NB4 (cell line): ENCODE data around the gene TEAD1.

ENCODE experiments used
- DNase-seq: peaks from one replicate; pipeline ENCODE4 v3.0.0; 2010; ENCODE audit warnings: low read depth
- H3K4me3 ChIP-seq: one replicate; pipeline ENCODE4 v1.5.1; 2011; ENCODE audit warnings: mild to moderate bottlenecking, low read depth, low read length, moderate library complexity
- CTCF ChIP-seq: IDR thresholded peaks from one replicate; pipeline ENCODE4 v1.5.1; 2012; ENCODE audit warnings: low read depth, low read length
- MAX ChIP-seq: IDR thresholded peaks from 2 replicates; pipeline ENCODE4 v1.6.1; 2011; ENCODE audit warnings: low read depth, low read length
- MYC ChIP-seq: IDR thresholded peaks from 2 replicates; pipeline ENCODE4 v1.6.1; 2011; ENCODE audit warnings: low read depth, low read length
- POLR2A ChIP-seq: IDR thresholded peaks from 2 replicates; pipeline ENCODE4 v1.6.1; 2011; ENCODE audit warnings: mild to moderate bottlenecking; ENCODE audit not compliant: insufficient read length; ENCODE audit errors: extremely low read depth

TEAD1 gene

GRCh38 chr11:12682737-12683500 lies 8.7 kb downstream of the TEAD1 start:
- no peak for DNase-seq
- no peak overlapping the region for H3K4me3 ChIP-seq
- TF ChIP-seq MYC (no peak), POLR2A (no peak), MAX (no peak), CTCF (no peak)

- DNase-seq = no peak
- no peak overlapping the region for H3K4me3 ChIP-seq
- no peak for TF ChIP-seq CTCF
- no peak for TF ChIP-seq MYC
- no peak for TF ChIP-seq POLR2A
- no peak for TF ChIP-seq MAX
Measured at GRCh38 chr11:12683874-12684273, 9.7 kb downstream of the TEAD1 start.

GRCh38 chr11:12684315-12684714 lies 10.1 kb downstream of the TEAD1 start:
- H3K4me3 ChIP-seq = no peak overlapping the region
- no peak for TF ChIP-seq MAX
- no peak for TF ChIP-seq POLR2A
- TF ChIP-seq CTCF = no peak
- DNase-seq = no peak

GRCh38 chr11:12684816-12685215 lies 10.6 kb downstream of the TEAD1 start:
- H3K4me3 ChIP-seq = no peak overlapping the region
- no peak for TF ChIP-seq POLR2A
- TF ChIP-seq CTCF = no peak
- TF ChIP-seq MYC = no peak
- no peak for TF ChIP-seq MAX
- no peak for DNase-seq

GRCh38 chr11:12685229-12685628 lies 11.0 kb downstream of the TEAD1 start:
- no peak for TF ChIP-seq MAX
- TF ChIP-seq POLR2A = no peak
- no peak for DNase-seq
- H3K4me3 ChIP-seq = no peak overlapping the region

GRCh38 chr11:12686246-12687060 lies 12.2 kb downstream of the TEAD1 start:
- TF ChIP-seq CTCF = no peak
- no peak overlapping the region for H3K4me3 ChIP-seq
- DNase-seq = no peak
